HG03521 (cell line): ENCODE measurements around the gene NDUFS6.
"Not testable (repeated sequence)": the region's sequence is repeated elsewhere in the genome, so short reads cannot be mapped to it uniquely, and the experiment has no call there.

Experiments
- ATAC-seq: cut with Tn5 transposase; IDR thresholded peaks from one replicate; pipeline ENCODE4 v1.9.1; 2021; ENCODE audit warnings: mild to moderate bottlenecking, moderate library complexity; ENCODE audit not compliant: unreplicated experiment

Gene NDUFS6

DNA sequence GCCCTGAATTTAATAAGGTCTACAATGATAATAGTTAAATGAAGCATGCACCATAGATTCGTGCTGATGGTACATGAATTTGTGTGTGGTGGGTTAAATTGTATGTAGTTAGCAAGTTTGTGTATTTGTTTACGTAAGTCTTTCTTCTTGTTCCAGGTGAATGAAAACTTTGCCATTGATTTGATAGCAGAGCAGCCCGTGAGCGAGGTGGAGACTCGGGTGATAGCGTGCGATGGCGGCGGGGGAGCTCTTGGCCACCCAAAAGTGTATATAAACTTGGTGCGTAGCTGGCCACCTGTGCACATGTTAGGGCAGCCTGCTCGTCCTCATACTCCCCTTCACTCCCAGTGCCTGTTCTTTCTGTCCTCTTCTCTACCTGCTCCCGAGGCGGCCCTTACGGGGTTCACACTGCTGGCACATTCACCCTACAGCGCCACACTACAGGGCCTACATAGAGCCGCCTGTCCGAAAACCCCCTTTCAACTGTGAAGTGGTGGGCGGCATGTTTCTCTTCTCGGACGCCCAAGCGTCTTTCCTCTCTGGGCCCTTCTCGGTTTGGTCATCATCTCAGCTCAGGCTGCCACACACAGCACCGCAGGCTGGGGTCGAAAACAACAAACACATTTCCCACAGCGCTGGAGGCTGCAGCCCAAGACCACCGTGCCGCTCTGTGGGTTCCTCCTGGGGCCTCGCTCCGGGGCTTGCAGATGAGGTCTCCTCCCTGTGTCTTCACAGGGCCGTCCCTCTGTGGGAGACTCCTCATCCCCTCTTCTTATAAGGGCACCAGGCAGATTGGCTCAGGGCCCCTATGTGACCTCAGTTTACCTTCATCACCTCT is 13.2 kb downstream of the NDUFS6 start:
- ATAC-seq: no peak

DNA sequence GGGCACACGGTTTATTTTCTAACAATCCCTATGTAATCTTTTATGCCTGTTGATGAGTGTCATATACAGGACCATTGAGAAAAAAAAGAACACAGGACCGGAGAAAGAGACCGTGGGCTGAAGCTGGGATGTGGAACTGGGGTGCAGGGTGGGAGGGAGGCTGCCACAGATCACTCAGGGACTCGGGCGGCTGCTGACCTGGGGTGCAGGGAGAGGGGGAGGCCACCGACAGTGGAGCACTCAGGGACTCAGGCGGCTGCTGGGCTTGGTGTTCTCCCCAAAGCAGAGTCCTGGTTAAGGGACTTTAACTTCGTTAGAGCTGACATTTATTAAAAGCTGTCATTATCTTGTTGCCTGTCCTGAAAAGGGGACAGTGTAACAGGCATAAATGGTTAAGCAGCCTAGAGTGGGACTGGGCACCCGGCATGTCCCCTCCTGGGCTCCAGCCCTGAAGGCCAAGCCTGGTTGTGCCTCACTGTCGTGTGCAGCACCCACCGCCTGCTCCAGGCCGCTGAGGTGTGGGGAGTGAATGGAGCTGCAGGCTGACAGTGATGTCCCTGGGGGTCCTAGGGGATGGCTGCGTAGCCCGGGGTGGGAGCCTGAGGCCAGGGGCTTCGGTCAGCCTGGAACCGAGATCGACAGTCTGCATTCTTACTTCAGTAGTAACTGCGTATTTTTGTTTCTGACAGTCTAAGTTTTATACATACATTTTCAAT is 14.0 kb downstream of the NDUFS6 start:
- no peak for ATAC-seq

DNA sequence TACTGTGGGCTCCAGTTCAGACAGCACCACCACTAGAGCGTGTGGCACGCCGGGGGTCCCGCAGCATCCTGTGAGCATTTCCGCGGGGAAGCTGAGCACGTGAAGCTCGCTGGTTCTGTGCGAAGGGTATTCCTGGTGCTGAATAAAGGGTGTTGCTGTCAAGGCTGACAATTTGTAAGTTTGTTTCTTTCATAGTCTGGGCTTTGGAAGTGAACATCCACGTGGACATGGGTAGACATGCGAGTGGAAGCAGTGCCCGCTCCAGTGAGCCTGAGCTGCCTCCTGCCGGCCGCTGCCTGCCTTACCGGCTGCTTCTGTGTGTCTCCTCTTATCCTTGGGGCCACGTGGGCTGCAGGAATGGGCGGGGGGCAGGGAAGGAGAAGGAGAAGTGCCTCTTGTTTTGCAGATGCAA is 14.7 kb downstream of the NDUFS6 start:
- no peak for ATAC-seq

GRCh38 chr5:1816495-1817089 is 15.4 kb downstream of the NDUFS6 start:
- not testable (repeated sequence) for ATAC-seq

DNA sequence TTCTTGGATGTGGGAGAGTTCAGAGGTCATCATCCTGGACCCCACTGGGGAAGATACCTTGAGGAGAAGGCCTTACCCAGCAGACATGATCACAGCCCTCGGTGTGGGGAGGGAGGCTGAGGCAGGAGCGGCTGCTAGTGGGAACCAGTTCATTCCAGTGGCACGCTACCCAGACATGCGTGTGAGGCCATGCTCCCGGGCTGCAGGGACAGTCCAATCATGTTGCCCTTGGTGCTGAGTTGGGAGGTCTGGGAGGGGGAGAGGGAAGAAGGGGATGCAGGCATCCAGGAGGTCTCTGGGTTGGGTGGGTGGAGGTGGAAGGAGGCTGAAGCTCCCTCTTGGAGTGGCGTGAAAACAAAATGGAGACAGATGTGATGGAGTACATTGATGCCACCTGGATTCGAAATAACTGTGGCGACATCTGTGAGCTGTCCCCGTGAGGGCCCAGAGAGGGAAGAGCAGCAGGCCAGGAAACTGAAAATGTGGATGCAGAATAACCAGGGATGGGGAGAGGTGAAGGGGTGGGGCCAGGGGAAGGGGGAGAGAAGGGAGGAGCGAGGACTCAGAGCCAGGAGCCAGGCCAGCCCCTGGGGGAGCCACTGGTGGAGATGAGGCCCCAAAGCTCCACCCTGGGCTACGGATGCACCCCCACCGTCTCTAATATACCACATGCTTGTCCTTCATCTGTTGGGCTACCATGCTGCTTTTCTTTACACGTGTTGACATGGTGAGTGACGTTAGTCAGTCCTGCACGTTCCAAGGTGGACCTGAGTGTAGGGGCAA is 16.2 kb downstream of the NDUFS6 start:
- ATAC-seq: no peak

- no peak for ATAC-seq
These were observed 17.6 kb downstream of the NDUFS6 start for GRCh38 chr5:1818784-1819183.

DNA sequence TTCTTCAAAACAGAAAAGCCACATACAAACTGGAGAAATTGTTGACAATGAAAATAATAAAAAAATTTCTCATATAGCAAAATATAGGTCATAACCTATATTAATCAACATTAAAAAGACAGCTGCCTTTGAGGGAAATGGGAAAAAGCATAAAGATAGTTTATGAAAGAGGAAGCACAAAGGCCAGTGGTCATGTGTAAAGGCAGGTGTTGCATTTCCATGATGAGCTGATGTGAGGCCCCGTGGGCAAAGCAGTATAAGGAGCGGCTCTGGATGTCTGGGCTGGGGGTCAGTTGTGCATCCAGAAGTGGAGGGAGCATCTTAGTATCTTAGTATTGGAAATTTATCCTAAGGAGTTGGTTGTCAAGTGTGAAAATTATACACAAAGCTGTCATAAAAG is 18.3 kb downstream of the NDUFS6 start:
- ATAC-seq: no peak

DNA sequence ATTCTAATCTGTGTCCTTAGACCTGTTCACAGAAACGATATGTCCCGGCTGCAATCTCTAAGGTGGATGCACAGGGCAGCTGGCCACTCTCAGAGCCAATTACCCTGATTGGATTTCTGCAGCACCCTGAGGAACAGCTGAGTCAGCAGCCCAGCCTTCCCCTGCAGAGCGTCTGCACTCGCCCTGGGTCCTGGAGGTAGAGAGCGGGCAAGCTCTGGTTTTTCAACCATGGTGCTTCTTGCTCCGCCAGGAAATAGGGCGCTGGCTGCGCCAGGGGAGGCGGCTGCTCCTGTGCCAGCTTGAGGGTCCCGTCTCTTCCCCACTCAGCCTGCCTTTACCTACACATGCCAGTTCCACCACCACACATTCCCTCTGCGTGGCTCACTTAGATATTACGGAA is 19.2 kb downstream of the NDUFS6 start:
- no peak for ATAC-seq

GRCh38 chr5:1820926-1821325 is 19.7 kb downstream of the NDUFS6 start:
- no peak for ATAC-seq

DNA sequence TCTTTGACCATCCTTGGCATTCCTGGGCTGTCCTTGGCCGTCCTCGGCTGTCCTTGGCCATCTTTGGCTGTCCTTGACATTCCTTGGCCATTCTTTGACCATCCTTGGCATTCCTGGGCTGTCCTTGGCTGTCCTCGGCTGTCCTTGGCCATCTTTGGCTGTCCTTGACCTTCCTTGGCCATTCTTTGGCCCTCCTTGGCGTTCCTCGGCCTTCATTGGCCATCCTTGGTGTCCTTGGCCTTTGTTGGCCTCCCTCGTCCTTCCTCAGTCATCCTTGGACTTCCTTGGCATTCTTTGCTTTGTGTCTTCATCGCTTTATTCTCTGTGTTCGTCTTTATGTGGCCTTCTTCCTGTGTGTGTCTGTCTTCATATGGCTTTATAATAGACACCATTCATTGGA is 20.7 kb downstream of the NDUFS6 start:
- ATAC-seq: no peak

DNA sequence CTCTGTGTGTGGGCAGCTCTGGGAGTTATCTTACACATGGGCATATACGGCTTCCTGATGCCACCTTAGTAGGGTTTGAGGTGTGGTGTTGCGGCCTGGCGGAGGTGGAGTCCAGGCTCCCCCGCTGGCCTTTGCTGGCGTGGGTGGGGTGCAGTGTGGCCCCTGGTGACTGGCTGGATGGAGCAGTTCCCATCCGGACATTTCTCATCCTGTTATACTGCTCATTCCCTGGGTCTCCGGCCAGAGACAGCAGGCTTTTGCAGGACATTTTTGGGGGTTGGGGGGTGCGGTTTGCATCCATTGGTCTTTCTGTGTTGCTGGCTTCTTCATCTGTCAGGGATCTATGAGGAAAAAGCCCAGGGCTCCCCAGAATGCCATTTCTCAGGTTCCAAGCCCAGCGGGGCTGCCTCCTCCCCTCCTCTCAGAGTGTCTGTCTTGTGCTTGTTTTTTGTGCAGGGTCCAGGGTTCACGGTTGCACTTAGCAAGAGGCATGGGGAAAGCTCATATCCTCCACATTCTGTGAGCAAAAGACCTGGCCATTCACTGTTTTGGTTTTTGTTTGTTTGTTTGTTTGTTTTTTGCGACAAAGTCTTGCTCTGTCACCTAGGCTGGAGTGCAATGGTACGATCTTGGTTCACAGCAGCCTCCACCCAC is 22.3 kb downstream of the NDUFS6 start:
- ATAC-seq: no peak

- no peak for ATAC-seq
These were observed 23.1 kb downstream of the NDUFS6 start for GRCh38 chr5:1824109-1824821.

GRCh38 chr5:1824903-1825841 is 24.0 kb downstream of the NDUFS6 start:
- ATAC-seq: no peak

GRCh38 chr5:1826235-1826980 is 25.2 kb downstream of the NDUFS6 start:
- ATAC-seq: no peak

- no peak for ATAC-seq
These were observed 26.0 kb downstream of the NDUFS6 start for GRCh38 chr5:1827025-1827885.

DNA sequence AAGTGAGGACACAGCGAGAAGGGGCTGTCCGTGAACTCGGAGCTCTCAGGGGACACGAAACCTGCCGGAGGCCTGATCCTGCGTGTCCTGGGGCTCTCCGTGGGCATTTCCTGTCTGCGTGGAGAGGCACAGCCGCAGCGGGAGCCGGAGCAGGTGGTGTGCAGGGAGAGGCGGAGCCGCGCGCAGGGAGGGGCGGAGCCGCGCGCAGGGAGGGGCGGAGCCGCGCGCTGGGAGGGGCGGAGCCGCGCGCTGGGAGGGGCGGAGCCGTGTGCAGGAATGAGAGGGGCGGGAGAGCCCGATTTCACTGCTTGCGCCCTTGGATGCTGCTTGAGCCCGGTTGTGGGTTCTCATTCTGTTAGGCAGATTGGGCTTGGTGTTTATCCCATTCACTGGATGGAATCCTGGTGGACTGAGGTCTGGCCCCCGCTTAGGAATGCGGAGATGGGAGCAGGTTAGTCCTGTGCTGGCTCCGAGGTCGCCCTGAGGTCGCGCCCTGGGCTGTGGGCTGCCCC is 26.7 kb downstream of the NDUFS6 start:
- no peak for ATAC-seq
